Astrocyte of the spinal cord (primary cell): ENCODE measurements around the gene STN1.

ENCODE experiments used
- DNase-seq: peaks from one replicate; pipeline ENCODE4 v3.0.0; 2011; ENCODE audit warnings: low read depth, low spot score
- H3K4me3 ChIP-seq: 2 replicates; pipeline ENCODE4 v1.5.1; 2011; ENCODE audit warnings: low read depth, mild to moderate bottlenecking, low read length, moderate library complexity
- CTCF ChIP-seq: IDR thresholded peaks from 2 replicates; pipeline ENCODE4 v1.5.1; 2012; ENCODE audit warnings: low read depth, mild to moderate bottlenecking, low read length, inconsistent platforms
- in situ Hi-C: cut with HindIII; loops from 2 replicates; pipeline ENCODE4 v1.10.0; 2017; ENCODE audit warnings: low sequenced_read_pairs

Gene STN1

GRCh38 chr10:103954543-103954942, 36.6 kb upstream of the STN1 start:
- in situ Hi-C loops: no loop called here
- TF ChIP-seq CTCF: no peak

GRCh38 chr10:103951942-103952341, 34.0 kb upstream of the STN1 start:
- in situ Hi-C loops: no loop called here
- no peak for DNase-seq
- TF ChIP-seq CTCF: no peak
- H3K4me3 ChIP-seq: no peak overlapping the region

More at GRCh38 chr10:103954543-103954942, 36.6 kb upstream of the STN1 start:
- DNase-seq: no peak
- H3K4me3 ChIP-seq: no peak overlapping the region

GRCh38 chr10:103951183-103951582, 33.2 kb upstream of the STN1 start:
- no peak overlapping the region for H3K4me3 ChIP-seq
- DNase-seq: no peak
- in situ Hi-C loops: no loop called here
- TF ChIP-seq CTCF: no peak

- in situ Hi-C loops: no loop called here
- TF ChIP-seq CTCF: no peak
- no peak for DNase-seq
Observed at GRCh38 chr10:103949728-103950127, 31.7 kb upstream of the STN1 start.

GRCh38 chr10:103947799-103948516, 30.0 kb upstream of the STN1 start:
- H3K4me3 ChIP-seq: no peak overlapping the region
- TF ChIP-seq CTCF: no peak
- in situ Hi-C loops: no loop called here
- DNase-seq: no peak

More at GRCh38 chr10:103949728-103950127, 31.7 kb upstream of the STN1 start:
- H3K4me3 ChIP-seq: no peak overlapping the region

- in situ Hi-C loops: no loop called here
- H3K4me3 ChIP-seq: no peak overlapping the region
- no peak for TF ChIP-seq CTCF
- DNase-seq: no peak
Observed at GRCh38 chr10:103942866-103943265, 24.9 kb upstream of the STN1 start.
